Measurements from ENCODE around the gene CATSPER3. TPM values are rescaled to one million over a fixed set of nuclear protein-coding genes. Genes with fewer than 3 reads are reported as not detected.

CATSPER3 gene
- total and polyA plus RNA-seq, 2 of the 13 experiments (the other 11 are each of a cell fraction or from before 2014, with no cell fraction given), result 0.33 to 0.37 TPM

- TF ChIP-seq RERE (CRISPR knock-in tag; IDR thresholded peaks at IDR 0.05; ENCODE audit: low read depth) (no peak), FOXK2 (IDR thresholded peaks at IDR 0.05) (no peak), FOXP1 (IDR thresholded peaks at IDR 0.05) (no peak), FOXP1 (CRISPR knock-in tag; IDR thresholded peaks at IDR 0.05) (no peak)
Observed at GRCh38 chr5:134963098-134963497, 4.6 kb upstream of the CATSPER3 start (continued).

DNA sequence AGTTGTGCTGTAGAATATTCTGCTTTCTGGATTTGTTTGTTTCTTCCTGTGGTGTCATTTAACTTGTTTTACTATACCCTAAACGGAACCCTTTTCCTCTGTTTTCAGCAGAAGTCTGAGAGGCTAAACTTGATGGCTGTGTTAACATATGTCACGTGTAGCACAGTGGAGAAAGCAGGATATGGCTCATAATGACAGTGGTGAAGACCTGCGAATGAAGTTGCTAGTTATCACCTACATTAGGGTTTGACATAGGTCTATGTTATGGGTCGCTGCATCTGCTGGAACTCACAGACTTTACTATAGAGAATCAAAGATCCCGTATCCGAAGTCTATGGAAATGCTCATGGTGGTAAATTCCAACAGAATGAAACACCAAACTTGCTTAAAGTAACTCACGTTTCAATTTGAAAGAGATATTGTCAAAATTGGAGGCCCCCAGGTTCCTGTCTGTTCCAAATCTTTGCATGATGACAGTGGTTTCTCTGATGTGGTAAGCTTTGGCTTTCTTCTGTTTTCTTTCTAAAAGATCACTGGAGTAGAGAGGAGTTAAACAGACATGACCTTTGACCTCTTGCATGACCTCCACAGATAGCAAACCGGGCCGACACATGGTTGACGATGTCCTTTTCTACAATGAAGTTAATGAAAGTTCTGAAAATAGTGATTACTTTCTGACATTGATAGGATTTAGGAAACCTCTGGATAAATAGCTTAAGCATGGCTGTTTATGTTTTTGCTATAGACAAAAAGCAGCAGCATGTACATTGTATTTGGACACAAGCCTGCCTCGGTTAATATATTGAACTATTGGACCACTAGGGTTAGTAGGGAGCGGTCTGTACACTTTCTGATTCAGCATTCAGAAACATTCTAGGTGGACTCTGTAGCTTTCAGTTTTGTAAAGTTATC lies 3.1 kb upstream of the CATSPER3 start:
- peak; percentile 85 for FAIRE-seq
- CTCF ChIA-PET (ENCODE audit: low intra/inter-chr PET ratio, low total read pairs), result no interaction called here
- TF ChIP-seq CREB1 (IDR thresholded peaks at IDR 0.05) (no peak), CREB1 (CRISPR knock-in tag; IDR thresholded peaks at IDR 0.05) (peak; percentile 58; the same call in 1 of the 2 replicates), GATAD2A (CRISPR knock-in tag; IDR thresholded peaks at IDR 0.05) (peak; percentile 64; the same call in 1 of the 2 replicates), MLLT10 (CRISPR knock-in tag; IDR thresholded peaks at IDR 0.05) (no peak)
- TF ChIP-seq, protein P1, sequence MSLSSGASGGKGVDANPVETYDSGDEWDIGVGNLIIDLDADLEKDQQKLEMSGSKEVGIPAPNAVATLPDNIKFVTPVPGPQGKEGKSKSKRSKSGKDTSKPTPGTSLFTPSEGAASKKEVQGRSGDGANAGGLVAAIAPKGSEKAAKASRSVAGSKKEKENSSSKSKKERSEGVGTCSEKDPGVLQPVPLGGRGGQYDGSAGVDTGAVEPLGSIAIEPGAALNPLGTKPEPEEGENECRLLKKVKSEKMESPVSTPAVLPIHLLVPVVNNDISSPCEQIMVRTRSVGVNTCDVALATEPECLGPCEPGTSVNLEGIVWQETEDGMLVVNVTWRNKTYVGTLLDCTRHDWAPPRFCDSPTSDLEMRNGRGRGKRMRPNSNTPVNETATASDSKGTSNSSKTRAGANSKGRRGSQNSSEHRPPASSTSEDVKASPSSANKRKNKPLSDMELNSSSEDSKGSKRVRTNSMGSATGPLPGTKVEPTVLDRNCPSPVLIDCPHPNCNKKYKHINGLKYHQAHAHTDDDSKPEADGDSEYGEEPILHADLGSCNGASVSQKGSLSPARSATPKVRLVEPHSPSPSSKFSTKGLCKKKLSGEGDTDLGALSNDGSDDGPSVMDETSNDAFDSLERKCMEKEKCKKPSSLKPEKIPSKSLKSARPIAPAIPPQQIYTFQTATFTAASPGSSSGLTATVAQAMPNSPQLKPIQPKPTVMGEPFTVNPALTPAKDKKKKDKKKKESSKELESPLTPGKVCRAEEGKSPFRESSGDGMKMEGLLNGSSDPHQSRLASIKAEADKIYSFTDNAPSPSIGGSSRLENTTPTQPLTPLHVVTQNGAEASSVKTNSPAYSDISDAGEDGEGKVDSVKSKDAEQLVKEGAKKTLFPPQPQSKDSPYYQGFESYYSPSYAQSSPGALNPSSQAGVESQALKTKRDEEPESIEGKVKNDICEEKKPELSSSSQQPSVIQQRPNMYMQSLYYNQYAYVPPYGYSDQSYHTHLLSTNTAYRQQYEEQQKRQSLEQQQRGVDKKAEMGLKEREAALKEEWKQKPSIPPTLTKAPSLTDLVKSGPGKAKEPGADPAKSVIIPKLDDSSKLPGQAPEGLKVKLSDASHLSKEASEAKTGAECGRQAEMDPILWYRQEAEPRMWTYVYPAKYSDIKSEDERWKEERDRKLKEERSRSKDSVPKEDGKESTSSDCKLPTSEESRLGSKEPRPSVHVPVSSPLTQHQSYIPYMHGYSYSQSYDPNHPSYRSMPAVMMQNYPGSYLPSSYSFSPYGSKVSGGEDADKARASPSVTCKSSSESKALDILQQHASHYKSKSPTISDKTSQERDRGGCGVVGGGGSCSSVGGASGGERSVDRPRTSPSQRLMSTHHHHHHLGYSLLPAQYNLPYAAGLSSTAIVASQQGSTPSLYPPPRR (CRISPR knock-in tag; IDR thresholded peaks at IDR 0.05; ENCODE audit: borderline replicate concordance), result peak; percentile 87
- TF ChIP-seq, protein P2, sequence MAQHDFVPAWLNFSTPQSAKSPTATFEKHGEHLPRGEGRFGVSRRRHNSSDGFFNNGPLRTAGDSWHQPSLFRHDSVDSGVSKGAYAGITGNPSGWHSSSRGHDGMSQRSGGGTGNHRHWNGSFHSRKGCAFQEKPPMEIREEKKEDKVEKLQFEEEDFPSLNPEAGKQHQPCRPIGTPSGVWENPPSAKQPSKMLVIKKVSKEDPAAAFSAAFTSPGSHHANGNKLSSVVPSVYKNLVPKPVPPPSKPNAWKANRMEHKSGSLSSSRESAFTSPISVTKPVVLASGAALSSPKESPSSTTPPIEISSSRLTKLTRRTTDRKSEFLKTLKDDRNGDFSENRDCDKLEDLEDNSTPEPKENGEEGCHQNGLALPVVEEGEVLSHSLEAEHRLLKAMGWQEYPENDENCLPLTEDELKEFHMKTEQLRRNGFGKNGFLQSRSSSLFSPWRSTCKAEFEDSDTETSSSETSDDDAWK (CRISPR knock-in tag; IDR thresholded peaks at IDR 0.05), result no peak

More for the DNA sequence above, 3.1 kb upstream of the CATSPER3 start:
- DNase-seq (ENCODE audit: low spot score) (peak; percentile 92), ATAC-seq (peak; percentile 83)
- Histone ChIP-seq H3K79me2 (ENCODE audit: insufficient read depth, low read length) (no peaks in the 10 kb centered on the region), H3K27me3 (ENCODE audit: control insufficient read depth in 1 of 2, insufficient read depth in 2 of 2, low read length in 2 of 2) (no peaks in the 10 kb centered on the region), H3K4me3 (replicated peaks in 1 of 3; ENCODE audit: insufficient read depth in 1 of 3, low read depth in 2 of 3, low read length in 3 of 3) (peak overlapping the region in 2 of 3 experiments; percentile 10 to 35; a peak in 3 of 6 replicates), H4K20me1 (ENCODE audit: insufficient read depth, low read length) (no peaks in the 10 kb centered on the region), H3K4me1 (ENCODE audit: insufficient read depth, low read length) (peaks cover 35% of the 10 kb centered on the region), H3K9me3 (ENCODE audit: low read length) (no peaks in the 10 kb centered on the region), H3K4me2 (ENCODE audit: low read depth, low read length) (peak overlapping the region; percentile 71), H2AFZ (ENCODE audit: low read length) (no peak overlapping the region), H3K9ac (ENCODE audit: insufficient read depth, low read depth, low read length) (no peak overlapping the region; the same call in 1 of the 2 replicates), H3K36me3 (replicated peaks in 1 of 2; ENCODE audit: control insufficient read depth in 1 of 2, insufficient read depth in 2 of 2, low read length in 2 of 2) (peaks cover 0 to 7% of the 10 kb centered on the region in 2 experiments; a peak in 2 of 5 replicates), H3K27ac (ENCODE audit: extremely low read length, insufficient read depth, low read length) (peak overlapping the region; percentile 65)
- 5% methylated on average over 12 of the region's 12 CpGs for WGBS (ENCODE audit: low lambda C conversion rate)
- POLR2A ChIA-PET, result interaction anchor here (1.0 to 2.5 kb wide), 11 partner anchors 9 to 192 kb away, joined by 3 to 22 read pairs (median 4); partner anchors contain the start of genes PCBD2 and TXNDC15
- no TSS peak for BruUV-seq (replicated peaks)
- intact Hi-C loops (cut with micrococcal nuclease; ENCODE audit: unreplicated experiment), result loop anchor here (2.0 to 5.0 kb wide), 2 partner anchors 42 to 68 kb away; partner anchors contain the start of gene PITX1
- in situ Hi-C loops (cut with HindIII; ENCODE audit: extremely low pct_ligation_motif_present, low pct_unique_long_range_greater_than_20kb), result no loop called here
